HG02571 (cell line): Measurements from ENCODE around the gene XPO4.
"Not testable (repeated sequence)": the region's sequence is repeated elsewhere in the genome, so short reads cannot be mapped to it uniquely, and the experiment has no call there.

Experiments
- ATAC-seq: cut with Tn5 transposase; IDR thresholded peaks from one replicate; pipeline ENCODE4 v1.9.1; 2021; ENCODE audit warnings: mild to moderate bottlenecking, moderate library complexity; ENCODE audit not compliant: unreplicated experiment

XPO4 gene

DNA sequence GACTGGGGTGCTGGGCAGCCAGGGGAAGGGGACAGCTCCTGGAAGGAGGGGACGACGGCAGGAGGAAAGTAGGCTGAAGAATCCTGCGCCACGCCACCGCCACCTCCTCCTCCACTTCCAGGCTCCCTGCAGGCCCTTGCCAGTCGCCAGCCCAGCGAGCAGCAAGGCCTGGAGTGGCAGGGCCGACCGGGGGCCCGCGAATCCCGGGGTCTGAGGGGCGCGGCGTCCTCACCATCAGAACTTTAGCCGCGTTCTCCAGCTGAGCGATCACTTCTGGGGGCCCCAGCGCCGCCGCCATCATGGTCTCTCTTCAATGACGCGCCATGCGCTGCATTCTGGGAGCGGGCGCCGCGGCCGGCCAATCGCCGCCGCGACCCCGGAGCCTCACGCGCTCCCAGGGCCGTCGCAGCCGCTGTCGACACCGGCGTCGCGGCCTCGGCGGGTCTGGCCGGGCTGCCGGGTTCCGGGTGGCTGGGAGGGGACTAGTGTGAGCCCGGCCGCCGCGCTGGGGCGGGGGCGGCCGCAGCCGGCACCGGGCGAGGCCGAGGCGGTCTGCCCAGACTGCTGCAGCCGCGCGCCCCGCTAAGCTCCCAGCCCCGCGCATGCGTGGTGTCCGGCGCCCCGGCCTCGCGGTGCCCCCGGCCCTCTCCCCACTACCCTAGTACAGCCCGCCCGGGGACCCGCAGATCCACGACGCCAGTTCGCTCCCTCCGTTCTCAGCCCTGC is at the start of gene XPO4:
Gene XPO4 (minus strand): TSS at position 309 of the 726 bp plus-strand sequence. CDS start 8 bp downstream, at position 301.
- ATAC-seq: peak; percentile 93

DNA sequence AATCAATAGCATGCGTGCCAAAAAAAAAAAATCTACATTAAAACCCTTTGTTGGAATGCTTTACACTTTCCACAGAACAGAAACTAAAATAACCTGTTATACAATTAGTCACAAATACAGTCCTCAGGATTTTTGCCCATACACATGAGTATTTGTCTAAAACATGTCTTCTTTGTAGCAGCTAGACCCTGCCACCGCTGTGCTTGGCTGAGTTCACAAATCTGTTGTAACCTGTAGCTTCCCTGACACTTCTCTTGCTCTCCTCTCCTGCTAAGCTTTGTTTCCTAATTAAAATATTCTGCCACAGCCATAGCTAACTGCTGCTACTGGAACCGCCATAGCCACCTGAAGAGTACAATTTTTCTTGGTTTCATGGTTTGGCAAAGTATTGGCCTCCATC is 45.5 kb upstream of the XPO4 start:
- ATAC-seq: not testable (repeated sequence)

- ATAC-seq: no peak
Measured at GRCh38 chr13:20945952-20946383, 43.4 kb upstream of the XPO4 start.

- no peak for ATAC-seq
Measured at GRCh38 chr13:20942938-20943559, 40.5 kb upstream of the XPO4 start.

DNA sequence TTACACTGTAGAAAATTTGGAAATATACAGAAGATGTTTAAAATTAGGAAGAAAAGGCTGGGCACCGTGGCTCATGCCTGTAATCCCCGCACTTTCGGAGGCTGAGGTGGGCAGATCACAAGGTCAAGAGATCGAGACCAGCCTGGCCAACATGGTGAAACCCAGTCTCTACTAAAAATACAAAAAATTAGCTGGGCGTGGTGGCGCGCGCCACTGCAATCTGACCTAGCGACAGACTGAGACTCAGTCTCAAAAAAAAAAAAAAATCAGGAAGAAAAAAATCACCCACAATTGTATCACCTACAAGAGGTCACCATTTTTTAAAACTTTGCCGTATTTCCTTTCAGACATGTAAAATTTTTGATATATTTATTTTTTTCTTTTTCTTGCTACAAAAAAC is 38.0 kb upstream of the XPO4 start:
- not testable (repeated sequence) for ATAC-seq

DNA sequence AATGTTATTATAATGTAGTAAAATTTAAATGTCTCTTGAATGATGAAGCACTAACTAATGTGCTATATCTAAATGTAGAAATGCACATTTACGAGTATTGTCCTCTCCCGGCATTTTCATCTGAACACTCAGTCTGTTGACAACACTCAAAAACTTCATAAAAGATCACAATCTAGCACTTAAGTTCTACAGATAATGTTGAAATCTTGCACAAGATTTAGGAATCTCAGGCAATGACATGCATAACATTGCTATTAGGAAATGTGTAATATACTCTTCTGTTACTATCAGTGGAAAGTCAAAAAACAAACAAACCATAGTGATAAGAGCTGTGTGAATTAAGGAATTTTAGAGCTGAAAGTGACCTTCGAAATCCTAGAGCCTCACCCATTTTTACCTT is 37.5 kb upstream of the XPO4 start:
- no peak for ATAC-seq

DNA sequence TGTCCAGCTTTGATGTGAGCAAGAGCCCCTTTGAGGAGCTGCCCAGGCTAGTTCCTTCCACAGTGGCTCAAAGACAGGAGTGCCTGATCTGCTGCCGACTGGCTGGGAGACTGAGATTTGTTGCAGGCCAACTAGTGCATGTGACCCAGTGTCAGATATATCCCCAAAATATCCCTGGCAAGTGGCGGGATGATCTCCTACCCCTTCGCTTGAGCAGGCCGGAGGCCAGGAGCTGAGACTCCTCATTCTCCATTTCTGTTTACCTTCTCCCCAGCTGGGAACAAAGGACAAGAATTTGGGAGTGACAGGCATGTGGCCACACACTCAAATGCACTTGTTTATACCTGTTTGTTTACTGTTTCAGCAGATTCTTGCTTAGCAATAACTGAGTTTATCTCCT is 37.1 kb upstream of the XPO4 start:
- ATAC-seq: no peak

- ATAC-seq: no peak
Measured at GRCh38 chr13:20938302-20938701, 35.8 kb upstream of the XPO4 start.

GRCh38 chr13:20927596-20928257 is 25.2 kb upstream of the XPO4 start:
- ATAC-seq: no peak

- not testable (repeated sequence) for ATAC-seq
Measured at GRCh38 chr13:20925395-20925790, 22.8 kb upstream of the XPO4 start.

DNA sequence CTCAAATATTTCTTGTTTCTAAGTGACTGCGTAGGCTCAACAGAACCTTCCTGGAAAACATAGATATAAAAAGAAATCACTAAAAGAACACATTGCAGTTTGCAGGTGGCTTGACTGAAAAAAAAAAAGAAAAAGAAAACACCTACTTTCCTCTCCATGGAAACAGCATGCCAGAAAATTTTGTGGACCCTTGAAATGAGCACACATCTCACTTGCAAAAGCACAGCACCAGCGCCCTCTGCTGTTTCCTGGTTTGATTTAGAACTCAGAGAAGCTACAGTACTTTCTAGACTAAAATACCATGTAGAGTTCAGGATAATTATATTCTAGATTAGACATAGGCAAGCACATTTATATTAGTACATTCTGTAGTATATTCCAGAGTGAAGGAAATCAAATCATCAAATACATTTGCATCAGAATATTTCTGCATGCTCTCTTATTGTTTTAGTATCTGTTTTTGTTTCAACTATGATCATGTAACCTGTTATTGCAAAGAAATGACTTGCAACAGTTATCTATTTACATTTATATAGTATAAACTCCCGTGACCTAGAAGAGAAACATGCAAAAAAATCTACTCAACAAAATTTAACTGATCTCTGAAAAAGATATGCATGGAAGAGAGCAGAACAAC is 22.3 kb upstream of the XPO4 start:
- ATAC-seq: no peak

DNA sequence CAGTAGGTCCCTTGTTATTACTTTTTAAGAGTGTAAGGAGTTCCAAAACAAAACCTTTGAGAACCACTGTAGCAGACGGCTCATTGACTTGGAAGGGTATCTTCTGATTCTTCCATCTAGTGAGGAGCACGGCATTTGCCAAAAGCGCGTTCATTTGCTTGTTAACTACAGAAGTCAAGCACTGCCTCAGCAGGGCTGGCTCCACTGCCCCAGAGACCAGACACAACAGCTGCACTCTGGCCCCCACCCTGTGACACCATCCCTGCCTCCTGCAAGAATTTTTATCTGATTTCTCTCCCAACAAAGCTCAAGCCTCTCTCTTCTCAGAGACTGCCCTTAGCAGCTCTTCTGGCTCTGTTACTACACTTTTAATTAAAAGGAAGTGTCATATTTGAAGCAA is 20.7 kb upstream of the XPO4 start:
- ATAC-seq: no peak

DNA sequence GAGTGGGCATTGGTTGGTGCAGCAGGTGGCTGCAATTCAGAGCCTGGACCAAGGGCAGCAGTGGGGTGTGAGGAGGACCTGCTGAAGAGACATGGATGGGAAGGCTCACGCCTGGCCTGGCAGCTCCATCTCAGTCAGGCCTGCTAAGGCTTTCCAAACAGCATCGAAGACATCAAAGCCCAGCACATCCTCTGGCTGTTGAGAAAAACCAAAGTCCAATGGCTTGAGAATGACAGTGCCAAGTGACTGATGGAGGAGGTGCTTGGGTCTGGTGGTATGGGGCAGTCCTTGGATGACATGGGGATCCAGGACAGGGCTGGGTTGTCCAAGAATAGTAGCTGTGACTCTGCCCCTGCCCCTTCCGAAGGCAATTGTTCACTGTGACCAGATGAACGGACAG is 19.0 kb upstream of the XPO4 start:
- no peak for ATAC-seq

GRCh38 chr13:20915676-20916075 is 13.1 kb upstream of the XPO4 start:
- not testable (repeated sequence) for ATAC-seq

- no peak for ATAC-seq
Measured at GRCh38 chr13:20911037-20911436, 8.5 kb upstream of the XPO4 start.

DNA sequence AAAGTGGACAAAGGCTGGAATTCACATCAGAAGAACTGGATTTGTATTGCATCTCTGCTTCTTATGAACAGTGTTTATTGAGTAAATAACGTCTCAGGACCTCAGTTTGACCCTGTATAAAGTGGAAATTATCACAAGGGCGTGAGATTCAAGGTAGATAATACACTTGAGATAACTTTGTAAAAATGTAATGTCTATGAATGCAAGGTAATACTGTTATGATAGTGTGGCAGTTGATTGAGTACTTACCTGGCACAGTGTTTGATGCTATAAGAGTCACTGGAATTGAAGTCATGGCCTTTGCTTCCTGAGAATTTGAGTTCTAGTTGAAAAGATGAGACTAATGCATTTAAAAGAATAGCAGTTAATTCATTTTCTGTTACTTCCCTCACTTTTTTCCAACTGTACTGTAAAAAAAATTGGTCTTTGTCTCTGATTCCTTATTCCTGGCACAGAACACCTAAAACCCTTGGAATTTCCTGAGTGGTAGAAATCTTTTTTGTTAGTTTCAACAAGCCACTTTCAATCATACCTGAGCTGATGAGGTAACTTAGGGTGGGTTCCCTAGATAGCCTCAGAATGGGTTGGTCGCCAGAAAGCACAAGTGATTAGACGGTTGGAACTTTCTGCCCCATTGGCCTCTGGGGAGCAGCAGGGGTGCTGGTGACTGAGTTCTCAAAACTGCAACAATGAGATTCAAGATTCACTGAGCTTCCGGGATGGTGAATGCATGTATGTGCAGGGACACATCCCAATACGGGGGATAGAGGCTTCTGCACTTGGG is 6.4 kb upstream of the XPO4 start:
- no peak for ATAC-seq

- ATAC-seq: no peak
Measured at GRCh38 chr13:20904908-20905307, 2.4 kb upstream of the XPO4 start.

GRCh38 chr13:20903164-20903475 is 574 bp upstream of the XPO4 start:
- ATAC-seq: no peak

- ATAC-seq: peak; percentile 31
Measured at GRCh38 chr13:20901668-20902437, 693 bp downstream of the XPO4 start.

- no peak for ATAC-seq
Measured at GRCh38 chr13:20894245-20894644, 8.3 kb downstream of the XPO4 start.
